ENCODE data around the gene ZFAND3. TPM values are rescaled to one million over a fixed set of nuclear protein-coding genes. Genes with fewer than 3 reads are reported as not detected.

The ZFAND3 gene
- total RNA-seq, 4 donors from 2014 or later, result 46.3 to 73.6 (median 49.3) TPM

- H3K27ac ChIP-seq, result peak overlapping the region in 1 of 4 donors; percentile 37
- no peaks in the 10 kb centered on the region for H3K36me3 ChIP-seq
- no peaks in the 10 kb centered on the region for H3K9me3 ChIP-seq
- 100% methylated on average over 1 of the region's 2 CpGs; no CpG with 5 or more reads in 1 of the 2 donors for WGBS, 2 donors (ENCODE audit: low coverage in 1 of 2)
- peaks cover 7 to 79% (median 10%) of the 10 kb centered on the region in 3 donors for H3K4me1 ChIP-seq
- no peak overlapping the region for H3K4me3 ChIP-seq
- no peak for TF ChIP-seq CTCF (IDR thresholded peaks at IDR 0.05)
- no peak for TF ChIP-seq EP300 (IDR thresholded peaks at IDR 0.05)
- no peak for TF ChIP-seq POLR2AphosphoS5 (IDR thresholded peaks at IDR 0.05)
- TF ChIP-seq POLR2A (IDR thresholded peaks at IDR 0.05), result no peak
- ATAC-seq, result no peak
- no peaks in the 10 kb centered on the region for H3K27me3 ChIP-seq
Observed at GRCh38 chr6:37882292-37882691, 62.8 kb downstream of the ZFAND3 start.

DNA sequence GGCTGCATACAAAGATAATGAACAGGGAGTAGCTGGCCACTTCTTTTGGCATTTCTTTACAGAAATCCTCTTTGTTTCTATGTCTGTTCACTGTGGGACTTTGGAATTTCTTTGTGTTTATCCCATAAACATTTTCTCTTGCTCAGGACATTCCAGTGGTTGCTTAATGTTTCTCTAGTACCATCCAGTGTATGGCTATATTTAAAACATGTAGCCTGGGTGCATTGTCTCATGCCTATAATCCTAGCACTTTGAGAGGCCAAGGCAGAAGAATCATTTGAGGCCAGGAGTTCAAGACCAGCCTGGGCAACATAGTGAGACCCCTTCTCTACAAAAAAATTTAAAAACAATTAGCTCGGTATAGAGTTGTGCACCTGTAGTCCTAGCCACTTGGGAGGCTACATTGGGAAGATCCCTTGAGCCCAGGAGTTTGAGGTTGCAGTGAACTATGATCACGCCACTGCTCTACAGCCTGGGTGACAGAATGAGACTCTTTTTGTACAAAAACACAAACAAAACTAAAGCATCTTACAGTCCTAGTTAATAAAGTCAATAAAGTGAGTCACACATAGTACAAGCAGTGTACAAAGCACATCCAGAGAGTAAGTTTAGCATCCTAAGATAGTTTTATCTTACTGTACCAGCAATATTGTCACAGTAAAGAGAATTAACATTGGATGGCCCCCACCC lies 63.3 kb downstream of the ZFAND3 start:
- Histone ChIP-seq H3K4me1 (peaks cover 7 to 73% (median 10%) of the 10 kb centered on the region in 3 donors), H3K27me3 (no peaks in the 10 kb centered on the region), H3K4me3 (no peak overlapping the region), H3K9me3 (no peaks in the 10 kb centered on the region), H3K36me3 (no peaks in the 10 kb centered on the region), H3K27ac (no peak overlapping the region)
- 85 to 100% methylated on average over 1 to 2 of the region's 2 CpGs for WGBS, 2 donors (ENCODE audit: low coverage in 1 of 2)
- no peak for TF ChIP-seq POLR2AphosphoS5 (IDR thresholded peaks at IDR 0.05)
- TF ChIP-seq CTCF (IDR thresholded peaks at IDR 0.05), result no peak
- TF ChIP-seq EP300 (IDR thresholded peaks at IDR 0.05), result no peak
- TF ChIP-seq POLR2A (IDR thresholded peaks at IDR 0.05), result no peak
- ATAC-seq, result peak; percentile 50

- Histone ChIP-seq H3K27ac (no peak overlapping the region), H3K4me3 (no peak overlapping the region), H3K27me3 (no peaks in the 10 kb centered on the region), H3K36me3 (no peaks in the 10 kb centered on the region), H3K9me3 (no peaks in the 10 kb centered on the region), H3K4me1 (peaks cover 12 to 73% (median 15%) of the 10 kb centered on the region in 3 donors)
- ATAC-seq, result no peak
- 60 to 62% methylated on average over 1 of the region's 1 CpG for WGBS, 2 donors (ENCODE audit: low coverage in 1 of 2)
- TF ChIP-seq POLR2AphosphoS5 (IDR thresholded peaks at IDR 0.05) (no peak), CTCF (IDR thresholded peaks at IDR 0.05) (no peak), EP300 (IDR thresholded peaks at IDR 0.05) (no peak), POLR2A (IDR thresholded peaks at IDR 0.05) (no peak)
Observed at GRCh38 chr6:37884548-37884947, 65.0 kb downstream of the ZFAND3 start.

- Histone ChIP-seq H3K27me3 (no peaks in the 10 kb centered on the region), H3K9me3 (peaks cover 0 to 5% (median 0%) of the 10 kb centered on the region in 3 donors), H3K27ac (no peak overlapping the region), H3K36me3 (peaks cover 0 to 6% of the 10 kb centered on the region in 2 donors), H3K4me3 (no peak overlapping the region), H3K4me1 (peaks cover 6 to 38% (median 9%) of the 10 kb centered on the region in 3 donors)
- ATAC-seq, result no peak
- 21 to 24% methylated on average over 4 of the region's 4 CpGs for WGBS, 2 donors (ENCODE audit: low coverage in 1 of 2)
- no peak for TF ChIP-seq POLR2A (IDR thresholded peaks at IDR 0.05)
- TF ChIP-seq EP300 (IDR thresholded peaks at IDR 0.05), result no peak
- TF ChIP-seq CTCF (IDR thresholded peaks at IDR 0.05), result no peak
- no peak for TF ChIP-seq POLR2AphosphoS5 (IDR thresholded peaks at IDR 0.05)
Observed at GRCh38 chr6:37889051-37889450, 69.5 kb downstream of the ZFAND3 start.

GRCh38 chr6:37889486-37889885 lies 70.0 kb downstream of the ZFAND3 start:
- peaks cover 0 to 10% (median 0%) of the 10 kb centered on the region in 3 donors for H3K9me3 ChIP-seq
- peaks cover 6 to 38% (median 9%) of the 10 kb centered on the region in 3 donors for H3K4me1 ChIP-seq
- no peaks in the 10 kb centered on the region for H3K27me3 ChIP-seq
- H3K4me3 ChIP-seq, result no peak overlapping the region
- no peak overlapping the region for H3K27ac ChIP-seq
- no peak for ATAC-seq
- peaks cover 0 to 11% of the 10 kb centered on the region in 2 donors for H3K36me3 ChIP-seq
- no peak for TF ChIP-seq CTCF (IDR thresholded peaks at IDR 0.05)
- no peak for TF ChIP-seq POLR2A (IDR thresholded peaks at IDR 0.05)
- no peak for TF ChIP-seq EP300 (IDR thresholded peaks at IDR 0.05)
- no peak for TF ChIP-seq POLR2AphosphoS5 (IDR thresholded peaks at IDR 0.05)
